GM19238 (cell line): Measurements from ENCODE around the gene PPP1R14B.
A peak's percentile ranks its signal among the peaks of the same experiment; 100 is the strongest.

Experiments
- DNase-seq: peaks from one replicate; pipeline ENCODE4 v3.0.0; 2011; ENCODE audit warnings: low spot score; ENCODE audit not compliant: insufficient read length

The PPP1R14B gene

DNA sequence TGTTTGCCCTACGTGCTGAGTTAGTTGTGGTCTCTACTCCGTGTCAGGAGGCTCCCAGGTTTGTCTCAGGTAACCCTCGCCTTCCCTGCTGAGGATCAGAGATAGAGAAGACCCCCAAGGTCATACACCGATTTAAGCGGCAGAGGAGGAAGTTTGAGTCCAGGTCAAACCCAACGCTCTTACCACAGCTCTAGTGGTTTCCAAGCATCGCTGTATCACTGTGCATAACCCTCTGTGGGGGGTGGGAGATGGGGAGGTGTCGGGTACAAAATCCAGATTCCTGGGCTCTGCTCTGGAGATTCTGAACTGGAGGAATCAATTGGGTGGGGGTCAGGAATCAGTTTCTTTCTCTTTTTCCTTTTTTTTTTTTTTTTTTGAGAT is 15.8 kb downstream of the PPP1R14B start:
- DNase-seq: no peak

- peak; percentile 91 for DNase-seq
Measured at GRCh38 chr11:64230171-64230984, 16.4 kb downstream of the PPP1R14B start, which contains the start of gene DNAJC4. DNAJC4 (plus strand) TSS chr11:64230548; CDS start chr11:64230855, 307 bp downstream.

DNA sequence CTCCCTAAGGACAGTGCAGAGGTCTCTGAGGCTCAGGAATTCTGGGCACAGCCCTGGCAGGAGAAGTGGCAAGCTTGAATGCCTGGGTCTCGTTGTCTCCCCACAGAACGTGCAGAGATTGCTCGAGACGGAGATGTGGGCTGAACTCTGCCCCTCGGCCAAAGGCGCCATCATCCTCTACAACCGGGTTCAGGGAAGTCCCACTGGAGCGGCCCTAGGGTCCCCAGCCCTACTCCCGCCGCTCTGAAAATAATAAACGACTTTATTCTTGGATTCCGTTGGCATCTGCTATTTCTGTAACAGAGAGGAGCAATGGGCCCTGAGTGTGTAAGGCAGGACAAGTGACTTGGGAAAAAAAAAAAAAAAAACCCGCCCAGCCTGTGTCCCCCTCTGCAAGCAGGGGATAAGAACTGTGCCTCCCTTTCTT is 17.0 kb downstream of the PPP1R14B start:
- no peak for DNase-seq

- DNase-seq: no peak
Measured at GRCh38 chr11:64229090-64229743, 17.5 kb downstream of the PPP1R14B start.

DNA sequence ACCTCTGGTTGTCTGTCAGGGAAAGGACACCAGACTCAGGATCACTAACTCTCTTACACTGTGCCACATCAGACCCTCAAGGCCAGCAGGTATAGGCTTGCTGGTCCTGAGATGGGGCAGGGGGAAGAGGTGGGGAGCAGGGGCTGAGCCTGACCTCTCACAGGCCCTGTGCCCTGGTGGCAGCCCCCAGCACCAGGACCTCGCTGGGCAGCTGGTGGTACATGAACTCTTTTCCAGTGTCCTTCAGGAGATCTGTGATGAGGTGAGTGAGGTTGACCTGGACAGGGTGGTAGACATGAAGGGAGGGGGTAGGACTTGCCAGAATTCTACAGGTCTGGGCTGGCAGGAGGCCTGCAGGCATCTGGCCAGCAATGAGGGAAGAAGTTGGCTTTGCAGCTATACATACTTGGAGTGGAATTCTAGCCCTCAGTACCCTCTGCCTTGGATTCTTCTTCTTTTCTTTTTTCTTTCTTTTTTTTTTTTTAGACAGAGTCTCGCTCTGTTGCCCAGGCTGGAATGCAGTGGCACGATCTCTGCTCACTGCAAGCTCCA is 19.3 kb downstream of the PPP1R14B start:
- no peak for DNase-seq

DNA sequence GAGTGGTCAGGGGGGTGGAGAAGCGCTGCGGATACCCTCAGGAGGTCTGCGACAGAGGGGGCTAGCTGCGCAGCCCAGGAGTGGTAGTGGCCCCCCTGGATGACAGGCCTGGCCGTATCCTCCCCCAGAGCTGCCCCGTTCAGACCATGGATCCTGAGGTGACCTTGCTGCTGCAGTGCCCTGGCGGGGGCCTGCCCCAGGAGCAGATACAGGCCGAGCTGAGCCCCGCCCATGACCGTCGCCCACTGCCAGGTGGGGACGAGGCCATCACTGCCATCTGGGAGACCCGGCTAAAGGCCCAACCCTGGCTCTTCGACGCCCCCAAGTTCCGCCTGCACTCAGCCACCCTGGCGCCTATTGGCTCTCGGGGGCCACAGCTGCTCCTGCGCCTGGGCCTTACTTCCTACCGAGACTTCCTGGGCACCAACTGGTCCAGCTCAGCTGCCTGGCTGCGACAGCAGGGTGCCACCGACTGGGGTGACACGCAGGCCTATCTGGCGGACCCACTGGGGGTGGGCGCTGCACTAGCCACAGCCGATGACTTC is 20.2 kb downstream of the PPP1R14B start:
- DNase-seq: peak; percentile 71

GRCh38 chr11:64225608-64226506 is 20.9 kb downstream of the PPP1R14B start, which contains the start of the genes NUDT22 and TRPT1:
NUDT22 (plus strand) TSS chr11:64226274; CDS start chr11:64226653, 379 bp downstream.
TRPT1 (minus strand) TSS chr11:64226186; CDS start chr11:64225860, 326 bp downstream.
- peak; percentile 94 for DNase-seq

DNA sequence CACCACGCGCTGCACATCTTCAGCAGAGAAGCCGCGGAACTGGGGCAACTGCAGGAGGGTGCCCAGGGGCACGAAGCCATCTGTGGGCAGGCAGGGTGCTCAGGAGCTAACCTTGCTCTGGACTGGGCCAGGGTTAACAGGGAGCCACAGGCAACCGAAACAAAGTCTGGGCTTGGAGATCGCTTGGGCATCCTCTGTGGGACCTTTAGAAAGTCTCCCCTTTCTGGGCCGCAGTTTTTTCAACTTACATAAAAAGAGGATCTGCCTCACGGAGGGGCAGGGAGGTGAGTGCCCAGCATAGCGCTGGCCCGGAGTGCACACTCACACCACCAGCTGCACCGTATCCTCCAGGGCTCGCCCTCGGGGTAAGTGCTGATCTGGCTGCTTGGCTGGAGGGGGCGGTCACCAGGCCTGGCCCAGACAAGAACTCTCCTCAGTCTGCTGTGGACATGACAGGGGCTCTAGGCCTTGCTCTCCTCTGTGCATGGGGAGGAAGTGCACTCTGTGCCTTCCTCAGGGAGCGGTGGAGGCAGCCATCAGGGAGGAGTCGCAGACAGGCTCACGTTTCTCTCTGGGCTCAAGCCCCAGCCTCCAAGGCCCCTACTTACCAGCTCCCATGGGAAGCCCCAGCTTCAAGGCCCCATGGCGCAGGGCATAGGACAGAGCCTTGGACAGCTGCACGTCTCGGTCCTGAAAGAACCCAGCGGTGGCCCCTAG is 21.7 kb downstream of the PPP1R14B start:
- no peak for DNase-seq

DNA sequence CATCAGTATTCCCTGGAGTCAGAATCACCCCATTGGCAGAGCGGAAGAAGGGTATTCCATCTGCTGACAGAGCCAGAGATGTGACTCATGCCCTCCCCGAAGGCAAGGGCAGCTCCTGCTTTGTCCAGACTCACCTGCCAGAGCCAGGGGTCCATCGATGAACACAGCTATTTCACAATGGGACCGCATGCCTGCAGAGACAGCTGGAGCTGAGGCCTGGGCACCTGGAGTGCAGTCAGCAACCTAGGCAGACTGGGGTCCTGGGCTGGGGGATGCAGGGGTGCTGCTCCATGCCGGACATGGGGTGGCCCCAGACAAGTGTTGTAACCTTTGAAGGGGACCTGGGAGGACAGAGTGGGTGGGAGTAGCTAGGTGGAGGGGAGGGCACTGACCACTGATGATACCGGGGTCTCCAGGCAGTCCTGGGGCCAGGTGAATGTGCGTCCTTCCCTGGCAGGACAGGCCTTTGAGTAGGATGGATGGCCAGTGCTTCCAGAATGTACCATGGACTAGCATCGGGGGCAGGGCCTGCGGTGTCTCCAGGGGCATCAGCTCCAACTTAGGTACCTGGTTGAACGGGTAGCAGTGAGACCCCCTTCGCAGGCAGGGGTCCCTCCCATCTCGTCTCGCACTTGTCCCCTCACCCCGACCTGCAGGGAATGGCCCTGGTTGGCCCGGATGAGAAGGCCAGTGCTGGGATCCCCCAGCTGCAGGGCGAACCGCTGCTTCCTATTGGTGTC is 22.4 kb downstream of the PPP1R14B start:
- no peak for DNase-seq

DNA sequence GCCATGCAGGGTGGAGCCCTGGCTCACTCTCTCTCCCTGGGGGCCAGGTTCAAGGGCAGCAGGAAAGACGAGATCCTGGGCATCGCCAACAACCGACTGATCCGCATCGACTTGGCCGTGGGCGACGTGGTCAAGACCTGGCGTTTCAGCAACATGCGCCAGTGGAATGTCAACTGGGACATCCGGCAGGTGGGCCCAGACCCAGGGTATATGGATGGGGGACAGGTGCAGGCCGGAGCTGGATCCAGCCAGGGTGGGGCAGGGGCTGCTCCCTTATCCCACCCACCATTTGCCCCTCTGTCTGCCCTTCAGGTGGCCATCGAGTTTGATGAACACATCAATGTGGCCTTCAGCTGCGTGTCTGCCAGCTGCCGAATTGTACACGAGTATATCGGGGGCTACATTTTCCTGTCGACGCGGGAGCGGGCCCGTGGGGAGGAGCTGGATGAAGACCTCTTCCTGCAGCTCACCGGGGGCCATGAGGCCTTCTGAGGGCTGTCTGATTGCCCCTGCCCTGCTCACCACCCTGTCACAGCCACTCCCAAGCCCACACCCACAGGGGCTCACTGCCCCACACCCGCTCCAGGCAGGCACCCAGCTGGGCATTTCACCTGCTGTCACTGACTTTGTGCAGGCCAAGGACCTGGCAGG is 23.6 kb downstream of the PPP1R14B start:
- no peak for DNase-seq

DNA sequence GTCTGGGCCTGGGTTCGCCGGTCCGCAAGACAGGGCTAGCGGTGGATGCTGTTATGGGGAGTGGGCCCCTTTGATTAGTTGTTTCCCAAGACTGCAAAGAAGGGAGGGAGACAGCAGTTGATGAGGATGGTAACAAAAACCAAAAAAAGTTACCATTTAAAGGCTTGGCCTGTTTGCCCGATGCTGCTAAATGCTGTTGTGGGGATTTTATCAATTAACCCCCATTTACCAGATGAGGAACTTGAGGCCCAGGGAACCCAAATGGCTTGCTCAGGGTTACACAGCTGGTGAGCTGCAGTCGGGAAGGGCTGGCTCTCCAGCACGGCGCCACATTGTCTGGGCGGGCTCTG is 24.1 kb downstream of the PPP1R14B start:
- no peak for DNase-seq

DNA sequence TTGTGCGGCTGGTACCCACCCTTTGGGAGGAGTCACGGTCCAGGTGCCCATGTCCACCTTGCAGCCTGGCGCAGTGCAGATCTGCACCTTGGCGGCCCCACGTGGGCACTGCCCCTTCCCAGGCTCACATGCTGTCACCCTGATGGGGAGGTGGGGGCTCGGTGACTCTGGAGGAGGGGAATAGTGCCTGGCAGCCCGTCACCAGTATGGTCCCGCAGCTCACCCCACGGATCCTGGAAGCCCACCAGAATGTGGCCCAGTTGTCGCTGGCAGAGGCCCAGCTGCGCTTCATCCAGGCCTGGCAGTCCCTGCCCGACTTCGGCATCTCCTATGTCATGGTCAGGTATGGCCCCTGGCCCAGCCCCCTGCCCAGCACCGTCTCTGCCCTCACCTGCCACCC is 25.9 kb downstream of the PPP1R14B start:
- DNase-seq: no peak

GRCh38 chr11:64220271-64220670 is 26.5 kb downstream of the PPP1R14B start:
- no peak for DNase-seq

DNA sequence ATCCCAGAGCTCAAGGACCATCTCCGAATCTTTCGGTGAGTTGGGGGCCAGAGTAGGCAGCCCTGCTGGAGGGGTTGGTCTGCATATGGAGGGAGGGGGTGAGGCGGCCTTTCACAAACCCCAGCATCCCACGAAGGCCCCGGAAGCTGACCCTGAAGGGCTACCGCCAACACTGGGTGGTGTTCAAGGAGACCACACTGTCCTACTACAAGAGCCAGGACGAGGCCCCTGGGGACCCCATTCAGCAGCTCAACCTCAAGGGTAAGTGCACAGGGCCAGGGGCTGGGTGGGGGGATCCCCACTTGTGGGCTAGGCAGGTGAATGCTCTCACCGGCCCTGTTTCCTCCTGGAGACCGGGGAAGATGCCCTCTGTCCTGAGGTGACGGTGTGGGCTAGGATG is 27.0 kb downstream of the PPP1R14B start:
- no peak for DNase-seq

- DNase-seq: no peak
Measured at GRCh38 chr11:64219354-64219684, 27.4 kb downstream of the PPP1R14B start.

DNA sequence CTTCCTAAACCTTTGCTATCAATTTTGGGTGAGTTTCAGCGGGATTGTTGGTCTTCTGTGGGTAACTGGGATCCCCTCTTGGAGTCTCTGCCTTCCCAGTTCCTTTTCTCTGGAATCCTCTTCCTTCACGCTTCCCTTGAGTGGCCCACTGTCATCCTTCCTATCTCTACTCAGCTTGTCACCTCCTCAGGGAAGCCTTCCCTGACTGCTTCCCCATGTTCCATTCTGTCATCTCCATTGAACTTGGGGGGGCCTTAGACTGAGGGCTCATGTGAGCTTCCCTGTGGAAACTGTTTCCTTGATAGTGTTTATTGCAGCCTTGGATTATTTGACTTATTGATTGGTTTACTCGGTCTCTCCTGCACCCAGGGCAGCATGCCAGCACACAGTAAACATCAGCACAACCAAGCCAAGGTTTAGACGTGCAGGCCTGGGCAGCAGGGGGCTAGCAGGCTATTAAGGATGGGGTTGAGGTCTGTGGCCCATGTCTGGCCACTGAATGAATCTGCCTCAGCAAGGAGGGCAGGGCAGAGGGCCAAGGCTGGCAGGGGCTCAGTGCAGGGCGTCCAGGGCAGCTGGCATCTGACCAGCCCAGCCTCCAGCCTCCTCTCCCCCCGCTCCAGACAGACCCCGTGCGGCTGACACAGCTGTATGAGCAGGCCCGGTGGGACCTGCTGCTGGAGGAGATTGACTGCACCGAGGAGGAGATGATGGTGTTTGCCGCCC is 28.0 kb downstream of the PPP1R14B start:
- DNase-seq: no peak

DNA sequence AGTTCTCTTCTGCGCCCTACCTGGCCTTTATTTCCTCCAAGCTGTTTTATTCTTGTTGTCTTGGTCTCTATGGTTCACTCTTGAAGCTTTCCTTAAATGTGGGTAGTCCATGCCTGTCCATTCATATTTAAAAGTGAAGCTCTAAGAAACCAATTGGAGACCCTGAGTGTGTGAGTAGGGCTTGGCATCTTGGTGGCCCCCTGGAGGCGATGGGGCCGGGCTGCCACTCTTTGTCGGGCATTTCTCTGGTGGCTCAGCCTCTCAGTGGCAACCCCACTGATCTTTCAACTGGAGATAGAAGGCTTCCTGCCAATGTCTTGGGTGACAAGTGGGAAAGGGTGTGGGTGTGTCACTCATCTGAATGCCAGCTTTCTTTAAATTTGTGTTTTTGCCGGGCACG is 29.9 kb downstream of the PPP1R14B start:
- no peak for DNase-seq

DNA sequence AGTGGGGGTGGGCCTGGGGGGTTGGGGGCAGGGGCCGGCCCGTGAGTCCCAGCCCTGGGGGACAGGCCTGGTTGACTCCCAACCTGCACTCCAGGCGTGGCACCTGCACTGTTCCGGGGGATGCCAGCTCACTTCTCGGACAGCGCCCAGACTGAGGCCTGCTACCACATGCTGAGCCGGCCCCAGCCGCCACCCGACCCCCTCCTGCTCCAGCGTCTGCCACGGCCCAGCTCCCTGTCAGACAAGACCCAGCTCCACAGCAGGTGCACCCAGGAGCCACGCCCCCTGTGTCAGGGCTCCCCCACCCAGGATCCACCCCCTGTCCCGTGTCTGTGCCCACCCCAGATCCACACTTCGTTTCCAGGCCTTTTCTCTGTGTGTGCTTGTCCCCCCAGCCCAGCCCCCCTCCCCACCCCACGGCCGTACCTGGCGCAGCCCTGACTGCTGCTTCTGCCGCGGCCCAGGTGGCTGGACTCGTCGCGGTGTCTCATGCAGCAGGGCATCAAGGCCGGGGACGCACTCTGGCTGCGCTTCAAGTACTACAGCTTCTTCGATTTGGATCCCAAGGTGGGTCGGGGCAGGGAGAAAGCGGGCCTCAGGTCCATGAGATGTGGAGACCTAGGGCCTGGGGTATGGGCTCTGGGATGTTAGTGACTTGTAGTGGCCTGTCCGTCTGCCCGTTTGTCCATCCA is 35.4 kb downstream of the PPP1R14B start:
- DNase-seq: no peak
